ENCODE data around the gene FMNL2. TPM values are rescaled to one million over a fixed set of nuclear protein-coding genes. Genes with fewer than 3 reads are reported as not detected.

FMNL2 gene
- total RNA-seq (2022; extraction: Qiagen RNA extraction; ENCODE audit: low read depth), result 23.5 to 37.7 TPM (median 32.7 TPM) in 5 replicates

DNA sequence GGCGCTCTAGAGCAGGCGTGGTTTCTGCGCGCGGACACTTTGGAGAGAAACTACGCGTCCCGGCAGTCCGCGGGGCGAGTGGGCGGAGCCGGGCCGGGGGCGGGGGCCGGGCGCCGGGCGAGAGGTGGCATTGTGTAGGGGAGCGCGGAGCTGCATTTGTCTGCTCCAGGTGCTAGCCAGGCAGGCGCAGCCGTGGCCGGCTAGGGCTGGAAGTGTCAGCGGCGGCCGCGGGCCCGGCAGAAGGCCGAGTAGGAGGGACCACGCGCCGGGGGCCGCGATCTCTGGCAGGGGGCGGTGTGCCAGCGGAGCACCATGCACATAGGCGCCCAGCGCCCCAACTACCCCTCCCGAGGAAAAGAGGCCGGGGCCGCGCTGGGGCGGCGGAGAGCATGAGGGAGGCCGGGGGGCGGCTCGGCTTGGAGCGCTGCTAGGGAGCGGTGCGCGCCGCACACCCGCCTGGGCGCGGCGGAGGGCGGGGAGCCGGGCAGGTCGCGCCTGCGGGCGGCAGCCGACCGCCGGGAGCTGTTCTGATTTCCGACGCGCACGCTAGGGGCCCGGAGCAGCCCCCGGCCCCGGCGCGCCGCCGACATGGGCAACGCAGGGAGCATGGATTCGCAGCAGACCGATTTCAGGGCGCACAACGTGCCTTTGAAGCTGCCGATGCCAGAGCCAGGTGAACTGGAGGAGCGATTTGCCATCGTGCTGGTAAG, at the start of gene FMNL2:
Gene FMNL2, plus strand, starts transcription at position 159 of the 710 bp plus-strand sequence.

Other genes starting within 250 kb of the FMNL2 start
- gene CACNB4, start 236.1 kb upstream of the FMNL2 start, total RNA-seq (2022; extraction: Qiagen RNA extraction; ENCODE audit: low read depth), result 0.10 to 0.20 TPM (median 0.11 TPM) in 5 replicates
- gene STAM2, start 159.4 kb upstream of the FMNL2 start, total RNA-seq (2022; extraction: Qiagen RNA extraction; ENCODE audit: low read depth), result 8.6 to 12.1 TPM (median 10.4 TPM) in 5 replicates